ENCODE measurements around the gene MYO5A.

DNA sequence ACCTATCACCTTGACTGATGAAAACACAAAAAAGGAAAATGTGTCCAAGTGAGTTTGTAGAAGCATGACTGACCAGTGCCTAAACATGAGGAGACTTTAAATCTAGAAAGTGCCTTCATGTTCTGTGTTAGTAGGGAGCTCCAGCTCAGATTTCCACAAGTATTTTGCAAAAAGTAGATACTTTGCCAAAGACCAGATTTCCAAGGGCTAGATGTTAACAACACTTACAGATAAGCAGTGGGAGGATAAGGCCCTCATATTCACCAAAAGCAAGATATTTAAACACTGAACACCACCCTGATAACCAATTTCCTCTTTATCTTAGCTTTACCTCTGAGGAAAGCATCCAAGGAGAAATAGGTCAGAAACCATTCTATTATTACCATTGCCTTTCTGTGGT, 91.0 kb downstream of the MYO5A start:
- TF ChIP-seq, protein P1, sequence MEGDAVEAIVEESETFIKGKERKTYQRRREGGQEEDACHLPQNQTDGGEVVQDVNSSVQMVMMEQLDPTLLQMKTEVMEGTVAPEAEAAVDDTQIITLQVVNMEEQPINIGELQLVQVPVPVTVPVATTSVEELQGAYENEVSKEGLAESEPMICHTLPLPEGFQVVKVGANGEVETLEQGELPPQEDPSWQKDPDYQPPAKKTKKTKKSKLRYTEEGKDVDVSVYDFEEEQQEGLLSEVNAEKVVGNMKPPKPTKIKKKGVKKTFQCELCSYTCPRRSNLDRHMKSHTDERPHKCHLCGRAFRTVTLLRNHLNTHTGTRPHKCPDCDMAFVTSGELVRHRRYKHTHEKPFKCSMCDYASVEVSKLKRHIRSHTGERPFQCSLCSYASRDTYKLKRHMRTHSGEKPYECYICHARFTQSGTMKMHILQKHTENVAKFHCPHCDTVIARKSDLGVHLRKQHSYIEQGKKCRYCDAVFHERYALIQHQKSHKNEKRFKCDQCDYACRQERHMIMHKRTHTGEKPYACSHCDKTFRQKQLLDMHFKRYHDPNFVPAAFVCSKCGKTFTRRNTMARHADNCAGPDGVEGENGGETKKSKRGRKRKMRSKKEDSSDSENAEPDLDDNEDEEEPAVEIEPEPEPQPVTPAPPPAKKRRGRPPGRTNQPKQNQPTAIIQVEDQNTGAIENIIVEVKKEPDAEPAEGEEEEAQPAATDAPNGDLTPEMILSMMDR (IDR thresholded peaks at IDR 0.05) = no peak
- TF ChIP-seq EZH2 (IDR thresholded peaks at IDR 0.05; ENCODE audit: borderline replicate concordance, insufficient read depth, low read depth, low read length, poor library complexity, severe bottlenecking) = no peak

Measured in B cell (primary cell).